Ovary (tissue), 9 donors: Measurements from ENCODE around the gene IMMP2L. TPM values are rescaled to one million over a fixed set of nuclear protein-coding genes. Genes with fewer than 3 reads are reported as not detected.
A peak's percentile ranks its signal among the peaks of the same experiment; 100 is the strongest.

Experiments
- DNase-seq, 5 donors: peaks; one replicate each; pipeline ENCODE4 v3.0.0-alpha.2; 2019 to 2020
- H3K27ac ChIP-seq, 2 donors: fragments of 200-600 bp; one replicate each; pipeline versions ENCODE4 v1.5.1 to v1.8.0; 2019 to 2022
- H3K27me3 ChIP-seq: fragments of 200-600 bp; one replicate; pipeline ENCODE4 v1.8.0; 2022
- H3K36me3 ChIP-seq: fragments of 200-600 bp; sonication (generic); one replicate; pipeline ENCODE4 v1.5.1; 2019
- H3K4me1 ChIP-seq: one replicate; pipeline ENCODE4 v1.8.1; 2013; ENCODE audit warnings: mild to moderate bottlenecking, moderate library complexity; ENCODE audit not compliant: insufficient read depth
- H3K4me3 ChIP-seq: fragments of 200-600 bp; sonication (generic); one replicate; pipeline ENCODE4 v1.5.1; 2017
- H3K9me3 ChIP-seq, 2 donors: fragments of 200-600 bp in 1 of 2; sonication (generic) in 1 of 2; one replicate each; pipeline versions ENCODE4 v1.5.1 to v1.8.1; 2013 to 2019; ENCODE audit warnings: mild to moderate bottlenecking in 1 of 2, moderate library complexity in 1 of 2
- EP300 ChIP-seq: sonication (generic); formaldehyde crosslinking; IDR thresholded peaks from one replicate; pipeline ENCODE4 v1.6.1; 2017; ENCODE audit warnings: antibody characterized with exemption
- POLR2A ChIP-seq: fragments of 450-650 bp; IDR thresholded peaks from one replicate; pipeline ENCODE4 v1.6.1; 2017; ENCODE audit warnings: antibody characterized with exemption, mild to moderate bottlenecking, moderate library complexity
- WGBS, 3 donors: extraction: QIAGEN DNeasy Blood & Tissue Kit in 1 of 3; methylation state at CpG; one replicate each; pipeline versions ENCODE4 v1.1.5 to v1.1.7; 2013 to 2017; 5-methylcytosine and 5-hydroxymethylcytosine counted together
- intact Hi-C, 4 donors: fragments of 100-400 bp; cut with DNase I; formaldehyde crosslinking; loops; one replicate each; pipeline versions ENCODE4 v1.11.0 to v1.15.1; 2022 to 2023
- polyA plus RNA-seq, 2 donors: library from polyadenylated mRNA; stranded (reverse); fragments of 200-250 nt in 1 of 2; fragments of 350-450 nt in 1 of 2; fragmentation: Illumina TruSeq in 1 of 2; extraction: RNeasy Lipid Tissue Mini Kit (QIAGEN cat#74804) in 1 of 2; gene quantifications; one replicate each; pipeline ENCODE4 v1.2.3, GENCODE V29; 2013 to 2014
- total RNA-seq, 7 donors: library from RNA; depleted of rRNA in 2 of 7; stranded (reverse); fragments of >200 nt in 2 of 7; fragmentation: NEBNext Ultra II Directional in 3 of 7; extraction: Animal tissue kit (Norgen Biotek cat#: 25700) in 3 of 7; gene quantifications; one replicate each; pipeline versions ENCODE4 v1.1.0 to v1.2.4, GENCODE V29; 2016 to 2023
- TF ChIP-seq, protein P1 (sequence below), 3 donors: fragments of 450-650 bp in 2 of 3; fragments of 200-600 bp in 1 of 3; IDR thresholded peaks; one replicate each; pipeline versions ENCODE4 v1.5.1 to v1.8.0; 2016 to 2022; ENCODE audit warnings: antibody characterized with exemption in 3 of 3, mild to moderate bottlenecking in 1 of 3
- donor health status: DM: no; HTN: no; CAD: no; lungs with moderate emphysema.
- donor health status: DM: no; HTN: no; CAD: no.
- donor health status: Bipolar disorder and iron deficiency.
- donor health status: DM: yes; HTN: yes; CAD: no.
- donor health status: DM: no; HTN: no; CAD: no.
- donor health status: DM: yes; HTN: yes; CAD: no.

IMMP2L gene
- total and polyA plus RNA-seq, 9 donors, result 19.5 to 36.9 (median 29.9) TPM

DNA sequence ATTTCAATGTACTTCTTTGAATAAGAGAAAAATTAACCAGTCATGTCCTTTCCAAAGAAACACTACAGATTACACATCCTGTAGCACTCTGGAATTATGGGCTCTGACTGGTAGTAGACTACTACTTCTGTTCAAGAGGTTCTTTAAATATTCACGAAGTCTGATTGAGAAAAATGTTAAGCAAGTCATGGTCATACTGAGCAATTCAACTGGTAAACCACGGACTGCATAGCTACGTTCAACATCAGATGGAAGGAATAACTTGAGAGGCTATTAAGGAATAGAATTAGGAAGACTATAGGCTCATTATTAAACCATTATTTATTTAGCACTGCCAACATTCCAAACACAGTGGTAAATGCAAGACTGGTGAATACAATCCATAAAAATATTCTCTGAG lies 160.8 kb downstream of the IMMP2L start:
- peaks cover 3% of the 10 kb centered on the region for H3K4me1 ChIP-seq
- H3K9me3 ChIP-seq, result no peaks in the 10 kb centered on the region
- H3K36me3 ChIP-seq, result no peaks in the 10 kb centered on the region
- no peaks in the 10 kb centered on the region for H3K27me3 ChIP-seq
- TF ChIP-seq POLR2A, result no peak
- TF ChIP-seq EP300, result no peak
- WGBS, 3 donors, result 68 to 80% (median 68%) methylated on average over 3 of the region's 3 CpGs
- H3K27ac ChIP-seq, result no peak overlapping the region
- intact Hi-C loops, result loop anchor here in 1 of 4 donors (5.0 kb wide), 1 partner anchor 1301 kb away; no protein-coding TSS in a partner anchor
- no peak for DNase-seq
- no peak overlapping the region for H3K4me3 ChIP-seq

DNA sequence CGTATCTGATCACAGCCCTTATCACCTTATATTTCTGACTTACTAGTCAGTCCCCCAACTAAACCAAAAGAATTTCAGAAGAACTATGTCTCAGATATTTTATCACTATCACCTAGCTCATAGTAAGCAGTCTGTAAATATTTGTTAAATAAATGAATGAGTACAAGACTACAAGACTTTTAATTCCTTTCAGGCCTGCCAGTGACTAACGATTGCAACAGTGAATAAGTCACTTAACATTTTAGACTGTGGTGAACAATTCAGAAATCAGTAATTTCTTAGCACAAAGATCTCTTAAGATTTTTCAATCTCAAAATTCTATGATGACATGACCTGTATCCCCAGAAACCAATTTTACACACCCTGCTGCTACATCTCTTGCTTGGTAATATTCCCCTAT lies 162.2 kb downstream of the IMMP2L start:
- Histone ChIP-seq H3K27ac (no peak overlapping the region), H3K9me3 (no peaks in the 10 kb centered on the region), H3K4me1 (peaks cover 3% of the 10 kb centered on the region), H3K4me3 (no peak overlapping the region), H3K36me3 (no peaks in the 10 kb centered on the region), H3K27me3 (no peaks in the 10 kb centered on the region)
- TF ChIP-seq POLR2A, result no peak
- TF ChIP-seq, protein P1, sequence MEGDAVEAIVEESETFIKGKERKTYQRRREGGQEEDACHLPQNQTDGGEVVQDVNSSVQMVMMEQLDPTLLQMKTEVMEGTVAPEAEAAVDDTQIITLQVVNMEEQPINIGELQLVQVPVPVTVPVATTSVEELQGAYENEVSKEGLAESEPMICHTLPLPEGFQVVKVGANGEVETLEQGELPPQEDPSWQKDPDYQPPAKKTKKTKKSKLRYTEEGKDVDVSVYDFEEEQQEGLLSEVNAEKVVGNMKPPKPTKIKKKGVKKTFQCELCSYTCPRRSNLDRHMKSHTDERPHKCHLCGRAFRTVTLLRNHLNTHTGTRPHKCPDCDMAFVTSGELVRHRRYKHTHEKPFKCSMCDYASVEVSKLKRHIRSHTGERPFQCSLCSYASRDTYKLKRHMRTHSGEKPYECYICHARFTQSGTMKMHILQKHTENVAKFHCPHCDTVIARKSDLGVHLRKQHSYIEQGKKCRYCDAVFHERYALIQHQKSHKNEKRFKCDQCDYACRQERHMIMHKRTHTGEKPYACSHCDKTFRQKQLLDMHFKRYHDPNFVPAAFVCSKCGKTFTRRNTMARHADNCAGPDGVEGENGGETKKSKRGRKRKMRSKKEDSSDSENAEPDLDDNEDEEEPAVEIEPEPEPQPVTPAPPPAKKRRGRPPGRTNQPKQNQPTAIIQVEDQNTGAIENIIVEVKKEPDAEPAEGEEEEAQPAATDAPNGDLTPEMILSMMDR (IDR thresholded peaks at IDR 0.05), result no peak
- no peak for TF ChIP-seq EP300
- WGBS, 3 donors, result 86 to 87% (median 86%) methylated on average over 2 of the region's 2 CpGs
- DNase-seq, result no peak
- intact Hi-C loops, result loop anchor here in 1 of 4 donors (5.0 kb wide), 1 partner anchor 1302 kb away; no protein-coding TSS in a partner anchor

DNA sequence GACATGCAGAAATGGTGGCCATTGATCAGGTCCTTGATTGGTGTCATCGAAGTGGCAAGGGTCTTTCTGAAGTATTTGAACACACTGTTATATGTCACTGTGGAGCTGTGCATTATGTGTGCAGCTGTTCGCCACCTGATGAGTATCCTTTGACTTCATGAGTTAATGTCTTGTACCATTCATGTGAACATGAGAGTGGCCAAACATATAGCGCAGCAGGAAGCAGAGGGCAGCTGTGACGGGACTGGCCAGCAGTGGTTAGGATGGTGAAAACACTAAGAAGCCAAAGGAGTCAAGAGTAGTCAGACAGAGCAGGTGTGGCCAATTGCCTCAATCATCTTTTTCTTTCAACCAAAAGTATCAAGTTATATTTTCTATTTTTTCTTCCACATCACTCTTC lies 167.4 kb downstream of the IMMP2L start:
- no peaks in the 10 kb centered on the region for H3K9me3 ChIP-seq
- WGBS, 3 donors, result 96 to 99% (median 98%) methylated on average over 4 of the region's 4 CpGs
- no peaks in the 10 kb centered on the region for H3K36me3 ChIP-seq
- intact Hi-C loops, result no loop called here
- DNase-seq, result no peak
- no peak overlapping the region for H3K27ac ChIP-seq
- peaks cover 5% of the 10 kb centered on the region for H3K4me1 ChIP-seq
- no peak overlapping the region for H3K4me3 ChIP-seq
- TF ChIP-seq EP300 (no peak), POLR2A (no peak)
- TF ChIP-seq, protein P1 (IDR thresholded peaks at IDR 0.05), result no peak
- H3K27me3 ChIP-seq, result no peaks in the 10 kb centered on the region

DNA sequence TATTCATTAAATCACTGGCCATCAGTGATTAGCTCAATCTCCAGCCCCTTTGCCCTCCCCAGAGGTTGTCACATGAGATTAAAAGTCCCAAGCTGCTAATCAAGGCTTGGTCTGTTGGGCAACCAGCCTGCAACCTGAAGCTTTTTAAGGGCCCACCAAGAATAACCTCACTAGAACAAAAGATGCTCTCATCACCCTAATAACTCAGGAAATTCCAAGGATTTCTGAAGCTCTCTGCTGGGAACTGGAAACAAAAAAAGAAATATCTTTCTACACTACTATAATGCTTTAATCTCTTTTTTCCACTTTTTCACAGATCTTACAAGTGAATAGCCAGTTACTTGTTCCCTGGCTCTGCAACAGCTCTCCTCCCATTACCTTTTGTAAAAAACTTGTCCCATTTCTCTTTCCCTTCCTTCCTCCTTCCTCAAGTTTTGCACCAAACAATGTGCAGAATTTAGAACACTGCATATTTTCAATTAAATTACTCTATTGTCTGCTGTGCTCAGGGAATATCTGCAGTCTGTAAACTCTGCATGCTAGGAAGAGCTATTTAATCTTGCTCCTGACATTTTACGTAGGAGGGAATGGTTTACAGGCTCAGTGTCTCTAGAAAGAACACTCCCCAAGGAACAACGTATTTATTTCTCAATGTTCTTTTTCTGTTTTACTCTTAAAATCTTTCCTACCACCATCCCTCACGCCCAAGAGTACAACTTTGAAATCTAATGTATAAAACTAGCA lies 169.1 kb downstream of the IMMP2L start:
- no peak overlapping the region for H3K4me3 ChIP-seq
- TF ChIP-seq, protein P1 (IDR thresholded peaks at IDR 0.05), result no peak
- TF ChIP-seq EP300 (no peak), POLR2A (no peak)
- no peak for DNase-seq

DNA sequence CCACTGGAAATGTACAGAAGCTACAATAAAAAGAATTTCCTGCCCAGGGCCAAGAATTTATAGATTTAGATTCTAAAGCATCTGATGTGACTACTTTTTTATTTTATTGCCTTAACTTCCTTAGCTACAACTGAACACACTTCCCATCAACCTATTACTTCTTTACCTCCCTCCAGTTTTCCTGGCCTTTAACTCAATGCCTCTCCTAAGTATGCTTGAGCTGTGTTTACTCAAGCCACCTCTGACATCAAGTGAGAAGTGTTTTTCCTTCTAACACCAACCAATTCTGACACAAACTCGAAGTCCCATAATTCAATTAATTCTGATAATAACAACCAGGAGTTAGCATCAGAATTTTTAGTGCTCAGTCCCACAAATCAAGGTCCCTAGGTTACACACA lies 170.0 kb downstream of the IMMP2L start:
- intact Hi-C loops, result no loop called here
- DNase-seq, result no peak
- WGBS, 3 donors, result 34 to 61% (median 56%) methylated on average over 1 of the region's 1 CpG
- no peaks in the 10 kb centered on the region for H3K36me3 ChIP-seq
- no peak for TF ChIP-seq EP300
- TF ChIP-seq, protein P1 (IDR thresholded peaks at IDR 0.05), result no peak
- TF ChIP-seq POLR2A, result no peak
- H3K27me3 ChIP-seq, result no peaks in the 10 kb centered on the region
- peaks cover 11% of the 10 kb centered on the region for H3K4me1 ChIP-seq
- no peak overlapping the region for H3K27ac ChIP-seq
- no peak overlapping the region for H3K4me3 ChIP-seq
- H3K9me3 ChIP-seq, result no peaks in the 10 kb centered on the region

More for the DNA sequence above, 169.1 kb downstream of the IMMP2L start:
- no peaks in the 10 kb centered on the region for H3K36me3 ChIP-seq
- WGBS, 3 donors, result 3 to 6% (median 6%) methylated on average over 3 of the region's 3 CpGs
- no peaks in the 10 kb centered on the region for H3K27me3 ChIP-seq
- H3K27ac ChIP-seq, result peak overlapping the region in 1 of 2 donors; percentile 45
- peaks cover 8% of the 10 kb centered on the region for H3K4me1 ChIP-seq
- intact Hi-C loops, result no loop called here
- H3K9me3 ChIP-seq, result no peaks in the 10 kb centered on the region
